HepG2 (cell line): ENCODE data around the gene PKMYT1. TPM values are rescaled to one million over a fixed set of nuclear protein-coding genes. Genes with fewer than 3 reads are reported as not detected.

Experiments used
- ATF5 ChIP-seq: sonication (generic); formaldehyde crosslinking; IDR thresholded peaks from 2 replicates; pipeline ENCODE4 v1.4.0; 2020; ENCODE audit warnings: mild to moderate bottlenecking, low read depth, missing genetic modification reagents
- CREB1 ChIP-seq, 2 experiments: fragments of 450-650 bp in 1 of 2; IDR thresholded peaks; 2 replicates each; pipeline ENCODE4 v1.6.1; 2016 to 2017; ENCODE audit warnings: control low read depth in 1 of 2, mild to moderate bottlenecking in 1 of 2, missing compliant biosample characterization in 1 of 2, missing genetic modification characterization in 1 of 2
- FOXP1 ChIP-seq, 2 experiments: fragments of 450-650 bp in 1 of 2; IDR thresholded peaks; 2 replicates each; pipeline ENCODE4 v1.6.1; 2017 to 2018; ENCODE audit warnings: antibody characterized with exemption in 1 of 2
- IKZF4 ChIP-seq: sonication (generic); formaldehyde crosslinking; IDR thresholded peaks from 2 replicates; pipeline ENCODE4 v1.5.1; 2020; ENCODE audit warnings: borderline replicate concordance, mild to moderate bottlenecking, low read depth, missing genetic modification reagents; ENCODE audit errors: not compliant biosample characterization
- MXI1 ChIP-seq: IDR thresholded peaks from 3 replicates; pipeline ENCODE4 v1.6.1; 2012; ENCODE audit warnings: low read depth, low read length, inconsistent platforms, borderline replicate concordance
- PHF8 ChIP-seq: sonication (generic); formaldehyde crosslinking; IDR thresholded peaks from 2 replicates; pipeline ENCODE4 v1.5.0; 2020; ENCODE audit warnings: missing genetic modification reagents
- REL ChIP-seq: sonication (generic); formaldehyde crosslinking; conservative IDR thresholded peaks from 2 replicates; pipeline ENCODE4 v1.8.0; 2022; ENCODE audit warnings: mild to moderate bottlenecking, missing genetic modification reagents, moderate library complexity
- RFX3 ChIP-seq: IDR thresholded peaks from 2 replicates; pipeline ENCODE4 v1.6.1; 2016; ENCODE audit warnings: missing biosample characterization, missing genetic modification reagents
- RFX5 ChIP-seq: IDR thresholded peaks from 2 replicates; pipeline ENCODE4 v1.6.1; 2011; ENCODE audit warnings: low read depth, low read length, improper control_type of control experiment
- RFXANK ChIP-seq: IDR thresholded peaks from 2 replicates; pipeline ENCODE4 v1.6.1; 2016
- SUZ12 ChIP-seq: fragments of 150-350 bp; IDR thresholded peaks from 2 replicates; pipeline ENCODE4 v1.6.1; 2014; ENCODE audit warnings: low read depth, low read length
- TSC22D2 ChIP-seq: sonication (generic); formaldehyde crosslinking; IDR thresholded peaks from 2 replicates; pipeline ENCODE4 v1.5.1; 2020; ENCODE audit warnings: missing genetic modification reagents, mild to moderate bottlenecking, borderline replicate concordance
- YEATS4 ChIP-seq: sonication (generic); formaldehyde crosslinking; IDR thresholded peaks from 2 replicates; pipeline ENCODE4 v1.4.0; 2020; ENCODE audit warnings: missing genetic modification reagents, borderline replicate concordance
- ZEB1 ChIP-seq: IDR thresholded peaks from 2 replicates; pipeline ENCODE4 v1.6.1; 2012; ENCODE audit warnings: mild to moderate bottlenecking, low read depth, inconsistent platforms; ENCODE audit not compliant: insufficient replicate concordance
- ZNF451 ChIP-seq: sonication (generic); formaldehyde crosslinking; IDR thresholded peaks from 2 replicates; pipeline ENCODE4 v1.5.0; 2020; ENCODE audit warnings: mild to moderate bottlenecking, missing genetic modification reagents
- ZNF564 ChIP-seq: sonication (generic); formaldehyde crosslinking; IDR thresholded peaks from 2 replicates; pipeline ENCODE4 v1.8.1; 2023; ENCODE audit warnings: mild to moderate bottlenecking, missing genetic modification reagents
- ZNF709 ChIP-seq: sonication (generic); formaldehyde crosslinking; IDR thresholded peaks from 2 replicates; pipeline ENCODE4 v1.5.0; 2020; ENCODE audit warnings: mild to moderate bottlenecking, missing genetic modification reagents
- ZNF737 ChIP-seq: sonication (generic); formaldehyde crosslinking; IDR thresholded peaks from 2 replicates; pipeline ENCODE4 v1.5.0; 2020; ENCODE audit warnings: missing genetic modification reagents, mild to moderate bottlenecking, borderline replicate concordance
- polyA plus RNA-seq, 8 experiments: library from polyadenylated mRNA; depleted of rRNA in 3 of 8; stranded (reverse) in 7 of 8; unstranded in 1 of 8; fragments of >200 nt; fragmentation: Illumina TruSeq in 4 of 8; extraction: Trizol in 4 of 8; gene quantifications; 2 replicates each; pipeline versions ENCODE4 v1.2.1 to v1.2.3, GENCODE V29; 2011 to 2016; ENCODE audit warnings: low read depth in 4 of 8, missing spikeins in 1 of 8, mixed read lengths in 1 of 8; ENCODE audit not compliant: insufficient read depth in 1 of 8
- total RNA-seq, 5 experiments: library from RNA; depleted of rRNA; stranded (reverse); fragments of >200 nt; fragmentation: Illumina TruSeq; extraction: Trizol; gene quantifications; 2 replicates each; pipeline ENCODE4 v1.2.3, GENCODE V29; 2016; ENCODE audit warnings: low read depth in 1 of 5
- TF ChIP-seq, protein P1 (sequence below): sonication (generic); formaldehyde crosslinking; IDR thresholded peaks from one replicate; pipeline ENCODE4 v1.5.1; 2020; ENCODE audit warnings: mild to moderate bottlenecking, missing genetic modification reagents; ENCODE audit errors: not compliant biosample characterization
- TF ChIP-seq, protein P2 (sequence below): sonication (generic); formaldehyde crosslinking; conservative IDR thresholded peaks from 2 replicates; pipeline ENCODE4 v1.4.0; 2020; ENCODE audit warnings: missing genetic modification reagents

The PKMYT1 gene
- total and polyA plus RNA-seq, 2 of the 13 experiments (the other 11 are each of a cell fraction or from before 2014, with no cell fraction given), result 7.0 to 27.8 TPM

DNA sequence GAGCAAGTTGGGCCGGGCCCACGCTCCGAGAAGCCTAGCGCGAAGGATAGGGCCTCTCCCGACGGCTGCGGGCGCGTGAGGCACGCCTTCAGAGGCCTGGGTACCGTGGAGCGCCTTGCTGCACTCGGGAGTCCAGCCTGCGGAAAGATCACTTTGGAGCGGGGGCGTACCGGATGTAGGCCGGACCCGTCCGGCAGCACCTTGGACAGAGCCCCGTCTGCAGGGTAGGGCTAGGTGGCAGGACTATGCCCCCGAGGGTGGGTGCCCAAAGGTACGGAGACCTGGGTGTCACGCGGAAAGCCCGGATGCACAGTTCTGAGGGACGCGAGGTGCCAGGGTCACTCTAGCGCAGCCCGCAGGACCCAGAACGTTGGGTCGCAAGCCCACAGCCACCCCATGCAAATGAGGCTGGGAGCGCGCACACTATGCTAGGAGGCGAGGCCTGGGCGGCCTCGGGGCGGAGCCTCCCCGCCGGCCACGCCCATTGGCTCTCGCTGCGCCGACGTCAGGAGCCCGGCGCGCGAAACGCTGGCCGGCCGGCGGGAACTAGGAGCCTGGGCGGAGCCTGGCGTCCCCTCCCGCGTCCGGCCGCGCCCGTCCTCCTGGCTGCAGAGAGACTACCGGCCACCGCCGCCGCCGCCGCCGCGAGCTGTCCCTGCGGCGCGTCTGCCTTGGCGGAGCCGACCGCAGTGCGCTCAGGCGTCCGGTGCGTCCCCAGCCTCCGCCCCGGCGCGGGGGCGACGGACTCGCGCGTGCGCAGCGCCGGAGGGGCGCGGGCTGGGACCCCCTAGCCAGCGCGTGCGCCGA is 11.3 kb downstream of the PKMYT1 start, which contains the start of gene PAQR4 (continued):
- TF ChIP-seq, protein P1, sequence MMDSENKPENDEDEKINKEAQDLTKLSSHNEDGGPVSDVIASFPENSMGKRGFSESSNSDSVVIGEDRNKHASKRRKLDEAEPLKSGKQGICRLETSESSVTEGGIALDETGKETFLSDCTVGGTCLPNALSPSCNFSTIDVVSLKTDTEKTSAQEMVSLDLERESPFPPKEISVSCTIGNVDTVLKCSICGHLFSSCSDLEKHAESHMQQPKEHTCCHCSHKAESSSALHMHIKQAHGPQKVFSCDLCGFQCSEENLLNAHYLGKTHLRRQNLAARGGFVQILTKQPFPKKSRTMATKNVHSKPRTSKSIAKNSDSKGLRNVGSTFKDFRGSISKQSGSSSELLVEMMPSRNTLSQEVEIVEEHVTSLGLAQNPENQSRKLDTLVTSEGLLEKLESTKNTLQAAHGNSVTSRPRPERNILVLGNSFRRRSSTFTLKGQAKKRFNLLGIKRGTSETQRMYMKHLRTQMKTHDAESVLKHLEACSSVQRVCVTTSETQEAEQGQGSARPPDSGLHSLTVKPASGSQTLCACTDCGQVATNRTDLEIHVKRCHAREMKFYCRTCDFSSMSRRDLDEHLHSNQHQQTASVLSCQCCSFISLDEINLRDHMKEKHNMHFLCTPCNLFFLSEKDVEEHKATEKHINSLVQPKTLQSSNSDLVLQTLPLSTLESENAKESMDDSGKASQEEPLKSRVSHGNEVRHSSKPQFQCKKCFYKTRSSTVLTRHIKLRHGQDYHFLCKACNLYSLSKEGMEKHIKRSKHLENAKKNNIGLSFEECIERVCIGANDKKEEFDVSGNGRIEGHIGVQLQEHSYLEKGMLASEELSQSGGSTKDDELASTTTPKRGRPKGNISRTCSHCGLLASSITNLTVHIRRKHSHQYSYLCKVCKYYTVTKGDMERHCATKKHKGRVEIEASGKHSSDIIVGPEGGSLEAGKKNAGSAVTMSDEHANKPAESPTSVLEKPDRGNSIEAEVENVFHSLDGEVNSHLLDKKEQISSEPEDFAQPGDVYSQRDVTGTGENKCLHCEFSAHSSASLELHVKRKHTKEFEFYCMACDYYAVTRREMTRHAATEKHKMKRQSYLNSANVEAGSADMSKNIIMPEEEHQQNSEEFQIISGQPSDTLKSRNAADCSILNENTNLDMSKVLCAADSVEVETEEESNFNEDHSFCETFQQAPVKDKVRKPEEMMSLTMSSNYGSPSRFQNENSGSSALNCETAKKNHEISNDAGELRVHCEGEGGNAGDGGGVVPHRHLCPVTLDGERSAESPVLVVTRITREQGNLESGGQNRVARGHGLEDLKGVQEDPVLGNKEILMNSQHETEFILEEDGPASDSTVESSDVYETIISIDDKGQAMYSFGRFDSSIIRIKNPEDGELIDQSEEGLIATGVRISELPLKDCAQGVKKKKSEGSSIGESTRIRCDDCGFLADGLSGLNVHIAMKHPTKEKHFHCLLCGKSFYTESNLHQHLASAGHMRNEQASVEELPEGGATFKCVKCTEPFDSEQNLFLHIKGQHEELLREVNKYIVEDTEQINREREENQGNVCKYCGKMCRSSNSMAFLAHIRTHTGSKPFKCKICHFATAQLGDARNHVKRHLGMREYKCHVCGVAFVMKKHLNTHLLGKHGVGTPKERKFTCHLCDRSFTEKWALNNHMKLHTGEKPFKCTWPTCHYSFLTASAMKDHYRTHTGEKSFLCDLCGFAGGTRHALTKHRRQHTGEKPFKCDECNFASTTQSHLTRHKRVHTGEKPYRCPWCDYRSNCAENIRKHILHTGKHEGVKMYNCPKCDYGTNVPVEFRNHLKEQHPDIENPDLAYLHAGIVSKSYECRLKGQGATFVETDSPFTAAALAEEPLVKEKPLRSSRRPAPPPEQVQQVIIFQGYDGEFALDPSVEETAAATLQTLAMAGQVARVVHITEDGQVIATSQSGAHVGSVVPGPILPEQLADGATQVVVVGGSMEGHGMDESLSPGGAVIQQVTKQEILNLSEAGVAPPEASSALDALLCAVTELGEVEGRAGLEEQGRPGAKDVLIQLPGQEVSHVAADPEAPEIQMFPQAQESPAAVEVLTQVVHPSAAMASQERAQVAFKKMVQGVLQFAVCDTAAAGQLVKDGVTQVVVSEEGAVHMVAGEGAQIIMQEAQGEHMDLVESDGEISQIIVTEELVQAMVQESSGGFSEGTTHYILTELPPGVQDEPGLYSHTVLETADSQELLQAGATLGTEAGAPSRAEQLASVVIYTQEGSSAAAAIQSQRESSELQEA, result peak; percentile 91
- no peak; the same call in 1 of the 2 replicates for TF ChIP-seq ZNF737
- TF ChIP-seq YEATS4 (CRISPR knock-in tag), result peak; percentile 92
- peak; percentile 97 for TF ChIP-seq ZNF709
- TF ChIP-seq ZEB1, result no peak
- TF ChIP-seq FOXP1 (IDR thresholded peaks at IDR 0.05), result no peak
- TF ChIP-seq FOXP1 (CRISPR knock-in tag; IDR thresholded peaks at IDR 0.05), result 0 out of 2 replicates have a peak, but pooled peaks have one; percentile 39
- 0 out of 2 replicates have a peak, but pooled peaks have one; percentile 80 for TF ChIP-seq REL (CRISPR knock-in tag)
- TF ChIP-seq IKZF4 (CRISPR knock-in tag), result peak; percentile 93
- TF ChIP-seq PHF8 (CRISPR knock-in tag), result peak; percentile 88
- TF ChIP-seq, protein P2, sequence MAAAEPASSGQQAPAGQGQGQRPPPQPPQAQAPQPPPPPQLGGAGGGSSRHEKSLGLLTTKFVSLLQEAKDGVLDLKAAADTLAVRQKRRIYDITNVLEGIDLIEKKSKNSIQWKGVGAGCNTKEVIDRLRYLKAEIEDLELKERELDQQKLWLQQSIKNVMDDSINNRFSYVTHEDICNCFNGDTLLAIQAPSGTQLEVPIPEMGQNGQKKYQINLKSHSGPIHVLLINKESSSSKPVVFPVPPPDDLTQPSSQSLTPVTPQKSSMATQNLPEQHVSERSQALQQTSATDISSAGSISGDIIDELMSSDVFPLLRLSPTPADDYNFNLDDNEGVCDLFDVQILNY (CRISPR knock-in tag), result peak; percentile 96
- peak; percentile 52 for TF ChIP-seq RFX5
- TF ChIP-seq MXI1, result peak; percentile 65; the same call in 1 of the 3 replicates
- no peak for TF ChIP-seq ATF5 (CRISPR knock-in tag)
- TF ChIP-seq TSC22D2 (CRISPR knock-in tag), result peak; percentile 99
- TF ChIP-seq RFXANK, result no peak; the same call in 1 of the 2 replicates
- TF ChIP-seq RFX3 (CRISPR knock-in tag), result peak; percentile 49; the same call in 1 of the 2 replicates
- TF ChIP-seq CREB1 (IDR thresholded peaks at IDR 0.05), result peak; percentile 73; the same call in 1 of the 2 replicates
- no peak for TF ChIP-seq CREB1 (CRISPR knock-in tag; IDR thresholded peaks at IDR 0.05)
- TF ChIP-seq ZNF451 (CRISPR knock-in tag), result peak; percentile 62
- peak; percentile 94 for TF ChIP-seq ZNF564 (CRISPR knock-in tag)
- TF ChIP-seq SUZ12, result no peak
